Endothelial cell of umbilical vein (primary cell): ENCODE data around the gene CES5A. TPM values are rescaled to one million over a fixed set of nuclear protein-coding genes. Genes with fewer than 3 reads are reported as not detected.
"Not testable (repeated sequence)": the region's sequence is repeated elsewhere in the genome, so short reads cannot be mapped to it uniquely, and the experiment has no call there.

ENCODE experiments used
- BruUV-seq: library from RNA; stranded (reverse); fragments of 400-500 nt; replicated peaks from 2 replicates; lab custom pipeline; 2021; lab: Mats Ljungman, UMichigan
- CTCF ChIA-PET: fragments of 300-600, 350-600 bp; sonication (Branson Sonifier 250); formaldehyde crosslinking; loops from one replicate; lab custom pipeline; 2021; ENCODE audit warnings: antibody characterized with exemption, inconsistent platforms; lab: Charles Lee
- POLR2A ChIA-PET: fragments of 300-600, 350-600 bp; sonication (Branson Sonifier 250); formaldehyde crosslinking; loops from one replicate; lab custom pipeline; 2021; ENCODE audit warnings: antibody characterized with exemption, inconsistent platforms; lab: Charles Lee
- DNase-seq: peaks from one replicate; pipeline ENCODE4 v3.0.0-alpha.2; 2011; ENCODE audit warnings: low read depth, low spot score
- FAIRE-seq: peaks from 2 replicates; lab custom pipeline; 2011; peaks lifted over from hg19 to GRCh38; lab: Jason Lieb, UNC
- H2AFZ ChIP-seq: 2 replicates; pipeline ENCODE4 v1.6.0; 2012; ENCODE audit warnings: low read depth, low read length, control low read depth, inconsistent platforms
- H3K27ac ChIP-seq: 2 replicates; pipeline ENCODE4 v1.5.1; 2011; ENCODE audit warnings: low read depth, mild to moderate bottlenecking, control low read depth, low read length, moderate library complexity; ENCODE audit not compliant: insufficient read depth
- H3K27me3 ChIP-seq, 2 experiments: 2 replicates each; pipeline versions ENCODE4 v1.6.0 to v1.6.1; 2011; ENCODE audit warnings: low read length in 2 of 2, mixed read lengths in 1 of 2; ENCODE audit not compliant: control insufficient read depth in 2 of 2, insufficient read depth in 2 of 2
- H3K36me3 ChIP-seq, 2 experiments: 2 replicates in 1 of 2; 3 replicates in 1 of 2; pipeline ENCODE4 v1.5.1; 2011; ENCODE audit warnings: low read length in 2 of 2, mild to moderate bottlenecking in 1 of 2, moderate library complexity in 1 of 2; ENCODE audit not compliant: control insufficient read depth in 2 of 2, insufficient read depth in 2 of 2; ENCODE audit errors: extremely low read depth in 1 of 2
- H3K4me1 ChIP-seq: 3 replicates; pipeline ENCODE4 v1.5.1; 2011; ENCODE audit warnings: mild to moderate bottlenecking, low read length; ENCODE audit not compliant: control insufficient read depth, insufficient read depth; ENCODE audit errors: extremely low read depth
- H3K4me2 ChIP-seq: 2 replicates; pipeline ENCODE4 v1.6.1; 2011; ENCODE audit warnings: low read length, control low read depth, mixed read lengths; ENCODE audit not compliant: insufficient read depth
- H3K4me3 ChIP-seq, 3 experiments: fragments of 200-600 bp in 1 of 3; sonication (generic), shearing (Covaris generic) in 1 of 3; replicated peaks in 1 of 3; 2 replicates each; pipeline ENCODE4 v1.5.1; 2011 to 2016; ENCODE audit warnings: control low read depth in 3 of 3, low read length in 3 of 3, mild to moderate bottlenecking in 2 of 3, inconsistent platforms in 1 of 3, low read depth in 1 of 3, moderate library complexity in 1 of 3; ENCODE audit not compliant: insufficient read depth in 1 of 3
- H3K79me2 ChIP-seq: 2 replicates; pipeline ENCODE4 v1.6.0; 2012; ENCODE audit warnings: low read length, inconsistent platforms; ENCODE audit not compliant: control insufficient read depth, insufficient read depth
- H3K9ac ChIP-seq: replicated peaks from 2 replicates; pipeline ENCODE3; 2011; ENCODE audit warnings: low read length, control low read depth; ENCODE audit not compliant: insufficient read depth; ENCODE audit errors: extremely low read depth
- H3K9me1 ChIP-seq: replicated peaks from 3 replicates; pipeline ENCODE4 v1.6.0; 2011; ENCODE audit warnings: mild to moderate bottlenecking, low read length; ENCODE audit not compliant: control insufficient read depth, insufficient read depth; ENCODE audit errors: extremely low read depth
- H3K9me3 ChIP-seq: replicated peaks from 2 replicates; pipeline ENCODE4 v1.5.1; 2012; ENCODE audit warnings: low read length, inconsistent platforms; ENCODE audit not compliant: control insufficient read depth, insufficient read depth
- H4K20me1 ChIP-seq: replicated peaks from 2 replicates; pipeline ENCODE3; 2011; ENCODE audit warnings: mild to moderate bottlenecking, low read length; ENCODE audit not compliant: control insufficient read depth, insufficient read depth; ENCODE audit errors: extremely low read depth
- CTCF ChIP-seq, 2 donors: IDR thresholded peaks; 1 replicate in 1 of 2; 2 replicates in 1 of 2; pipeline ENCODE4 v1.5.1; 2011; ENCODE audit warnings: low read length in 2 of 2, mild to moderate bottlenecking in 2 of 2, moderate library complexity in 2 of 2, control low read depth in 1 of 2, inconsistent platforms in 1 of 2, low read depth in 1 of 2; ENCODE audit not compliant: insufficient read depth in 1 of 2; ENCODE audit errors: extremely low read depth in 1 of 2
- EZH2 ChIP-seq: IDR thresholded peaks from 2 replicates; pipeline ENCODE4 v1.6.1; 2012; ENCODE audit warnings: borderline replicate concordance, low read depth, mild to moderate bottlenecking, moderate library complexity, low read length, inconsistent platforms; ENCODE audit not compliant: severe bottlenecking
- FOS ChIP-seq: IDR thresholded peaks from 2 replicates; pipeline ENCODE4 v1.6.1; 2011; ENCODE audit warnings: mild to moderate bottlenecking, low read length, moderate library complexity, borderline replicate concordance; ENCODE audit not compliant: insufficient read depth
- GATA2 ChIP-seq: IDR thresholded peaks from 2 replicates; pipeline ENCODE4 v1.7.0; 2011; ENCODE audit warnings: low read depth, mild to moderate bottlenecking, moderate library complexity, mixed read lengths, low read length; ENCODE audit not compliant: insufficient read length, insufficient read depth
- JUN ChIP-seq: IDR thresholded peaks from 2 replicates; pipeline ENCODE4 v1.6.1; 2011; ENCODE audit warnings: borderline replicate concordance, low read depth; ENCODE audit not compliant: insufficient read length, insufficient read depth
- MAX ChIP-seq: IDR thresholded peaks from 2 replicates; pipeline ENCODE4 v1.6.1; 2011; ENCODE audit not compliant: insufficient read depth, insufficient read length
- MYC ChIP-seq: IDR thresholded peaks from one replicate; pipeline ENCODE4 v1.6.1; 2011; ENCODE audit warnings: mild to moderate bottlenecking, low read depth, low read length
- POLR2A ChIP-seq: IDR thresholded peaks from 2 replicates; pipeline ENCODE4 v1.6.1; 2012; ENCODE audit warnings: low read depth, mild to moderate bottlenecking, control low read depth, low read length
- POLR2AphosphoS5 ChIP-seq: IDR thresholded peaks from 2 replicates; pipeline ENCODE4 v1.6.1; 2012; ENCODE audit warnings: low read depth, mild to moderate bottlenecking, control low read depth, low read length, moderate library complexity; ENCODE audit not compliant: insufficient read depth
- dilution Hi-C: fragments of 300-500 bp; cut with MboI; formaldehyde crosslinking; loops from one replicate; pipeline ENCODE4 v1.15.0; 2019; ENCODE audit warnings: low sequenced_read_pairs; ENCODE audit not compliant: extremely low pct_ligation_motif_present
- intact Hi-C: fragments of 100-400 bp; cut with micrococcal nuclease; formaldehyde crosslinking; loops from one replicate; pipeline ENCODE4 v1.10.0; 2022
- polyA plus RNA-seq, 4 experiments: library from polyadenylated mRNA; depleted of rRNA in 3 of 4; stranded (reverse) in 3 of 4; unstranded in 1 of 4; fragments of >200 nt; gene quantifications; 2 replicates each; pipeline versions ENCODE4 v1.2.1 to v1.2.3, GENCODE V29; 2011 to 2012; ENCODE audit warnings: missing spikeins in 1 of 4
- total RNA-seq: library from RNA; stranded (reverse); gene quantifications from 2 replicates; pipeline ENCODE4 v1.2.3, GENCODE V29; 2021

CES5A gene
- total and polyA plus RNA-seq, 2 donors (not counting 3 experiments of a cell fraction or from before 2014, with no cell fraction given) = not detected

DNA sequence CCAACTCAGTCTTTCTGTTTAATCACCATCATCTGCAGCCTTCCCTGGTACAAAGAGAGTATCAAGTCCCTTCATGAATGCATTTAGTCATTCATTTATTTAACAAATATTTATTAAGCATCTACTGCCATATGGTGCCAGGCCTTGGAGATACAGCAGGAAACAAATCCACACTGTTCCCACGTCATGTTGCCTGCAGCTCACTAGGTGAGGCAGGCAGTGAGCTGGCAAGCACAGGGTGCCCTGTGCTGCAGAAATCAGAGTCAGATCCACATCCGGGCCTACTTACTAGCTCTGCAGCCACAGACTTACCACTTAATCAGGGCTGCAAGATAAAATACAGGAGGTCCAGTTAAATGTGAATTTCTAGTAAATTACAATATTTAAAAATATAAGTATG lies 38.5 kb upstream of the CES5A start:
- Histone ChIP-seq H3K9me3 (no peaks in the 10 kb centered on the region), H3K9ac (no peak overlapping the region), H3K79me2 (no peaks in the 10 kb centered on the region), H2AFZ (no peak overlapping the region), H3K27me3 (no peaks in the 10 kb centered on the region), H3K4me2 (no peak overlapping the region), H3K27ac (no peak overlapping the region), H3K36me3 (no peaks in the 10 kb centered on the region), H3K4me1 (no peaks in the 10 kb centered on the region), H4K20me1 (no peaks in the 10 kb centered on the region), H3K4me3 (no peak overlapping the region), H3K9me1 (no peaks in the 10 kb centered on the region)
- CTCF ChIA-PET = no interaction called here
- intact Hi-C loops = no loop called here
- TF ChIP-seq GATA2 (no peak), POLR2A (no peak), POLR2AphosphoS5 (no peak), CTCF (IDR thresholded peaks at IDR 0.05; ENCODE audit: extremely low read depth in 1 of 2, insufficient read depth in 1 of 2, low read depth in 1 of 2, low read length in 2 of 2) (no peak), FOS (no peak), MAX (no peak), JUN (no peak), MYC (no peak), EZH2 (no peak)
- no peak for FAIRE-seq
- POLR2A ChIA-PET = no interaction called here
- no peak for DNase-seq
- BruUV-seq = no TSS peak
- dilution Hi-C loops = no loop called here

- H3K79me2 ChIP-seq, H3K9ac ChIP-seq, POLR2A ChIA-PET, H3K4me3 ChIP-seq, H3K4me1 ChIP-seq, H4K20me1 ChIP-seq, H3K4me2 ChIP-seq, H2AFZ ChIP-seq, intact Hi-C loops, dilution Hi-C loops, H3K36me3 ChIP-seq, BruUV-seq, H3K9me3 ChIP-seq, CTCF ChIA-PET, DNase-seq, H3K27ac ChIP-seq, H3K27me3 ChIP-seq, H3K9me1 ChIP-seq, FAIRE-seq: not testable (repeated sequence)
These were observed 37.9 kb upstream of the CES5A start for GRCh38 chr16:55913121-55913520.
